Measurements from ENCODE around the gene IL26.

Gene IL26, protein sequence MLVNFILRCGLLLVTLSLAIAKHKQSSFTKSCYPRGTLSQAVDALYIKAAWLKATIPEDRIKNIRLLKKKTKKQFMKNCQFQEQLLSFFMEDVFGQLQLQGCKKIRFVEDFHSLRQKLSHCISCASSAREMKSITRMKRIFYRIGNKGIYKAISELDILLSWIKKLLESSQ

DNA sequence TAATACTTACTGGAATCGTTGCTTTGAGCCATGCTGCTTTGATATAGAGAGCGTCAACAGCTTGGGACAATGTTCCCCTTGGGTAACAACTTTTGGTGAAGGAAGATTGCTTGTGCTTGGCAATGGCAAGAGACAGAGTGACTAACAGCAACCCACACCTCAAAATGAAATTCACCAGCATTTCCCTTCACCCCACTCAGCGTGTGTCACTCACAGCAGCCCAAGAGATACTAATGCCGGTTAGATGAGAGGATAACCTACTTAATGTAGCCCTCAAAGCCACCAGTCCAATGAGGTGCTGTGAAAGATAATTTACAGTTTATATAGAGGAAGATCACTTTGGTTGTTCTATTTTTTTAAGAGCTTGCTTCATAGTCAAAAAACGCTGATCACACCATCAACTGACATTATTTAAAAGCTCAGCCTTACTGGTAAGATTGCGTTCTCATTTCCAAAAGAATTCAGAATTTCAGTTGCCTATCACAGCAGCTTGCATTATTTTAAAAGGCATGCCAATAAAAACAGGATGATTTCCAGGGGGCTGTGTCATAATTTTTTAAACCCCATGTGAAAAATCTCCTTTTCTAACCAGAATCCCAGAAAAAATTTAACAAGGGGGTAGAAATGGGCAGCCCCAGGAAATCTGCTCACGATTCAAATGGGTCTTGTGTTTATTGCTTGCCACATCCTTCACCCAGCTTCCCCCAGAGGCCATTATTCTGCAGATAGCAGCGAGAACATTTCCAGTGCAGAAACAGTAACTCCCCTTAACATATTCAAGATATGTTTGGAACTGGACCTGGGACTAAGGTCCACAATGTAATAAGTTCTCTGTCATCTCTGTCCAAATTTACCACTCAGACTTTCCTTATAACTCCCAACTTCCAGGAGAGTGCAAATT lies at the start of gene IL26:
TSS of gene IL26 (minus strand) at position 235 of the 901 bp plus-strand sequence. CDS start at position 181, 54 bp downstream.
- Mint-ChIP-seq H3K4me3 (no peak within 1 kb of the TSS), H3K27me3 (peaks cover 2% of the 10 kb centered on the region), H3K36me3 (no peaks in the 10 kb centered on the region), H3K9me3 (no peaks in the 10 kb centered on the region), H3K27ac (no peak within 1 kb of the TSS), H3K4me1 (peaks cover 4% of the 10 kb centered on the region)
- DNase-seq (ENCODE audit: low spot score in 2 of 2) (no peak), ATAC-seq (ENCODE audit: low read depth) (no peak)

DNA sequence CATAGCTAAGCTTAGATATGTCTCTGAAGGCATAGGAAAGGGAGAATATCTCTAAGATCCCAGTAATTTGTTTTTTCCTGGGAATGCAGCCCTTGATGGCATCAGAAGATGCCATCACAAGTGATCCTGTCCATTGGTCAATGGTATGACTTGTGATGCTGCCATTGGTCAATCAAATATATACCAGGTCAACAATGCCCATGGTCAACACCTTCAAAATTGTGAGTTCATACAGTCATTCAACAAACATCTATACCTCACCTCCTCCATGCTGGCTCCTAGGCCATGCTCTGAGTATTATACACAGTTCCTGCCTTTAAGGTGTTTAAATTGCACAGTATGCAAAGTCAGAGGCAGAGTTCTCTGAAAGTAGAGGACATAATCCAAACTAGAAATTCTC lies 47.1 kb upstream of the IL26 start:
- no peaks in the 10 kb centered on the region for H3K36me3 Mint-ChIP-seq
- no peak for ATAC-seq (ENCODE audit: low read depth)
- H3K9me3 Mint-ChIP-seq, result no peaks in the 10 kb centered on the region
- H3K4me3 Mint-ChIP-seq, result no peak overlapping the region
- no peak for DNase-seq (ENCODE audit: low spot score in 2 of 2)
- H3K4me1 Mint-ChIP-seq, result no peaks in the 10 kb centered on the region
- H3K27me3 Mint-ChIP-seq, result peaks cover 1% of the 10 kb centered on the region
- no peak overlapping the region for H3K27ac Mint-ChIP-seq

DNA sequence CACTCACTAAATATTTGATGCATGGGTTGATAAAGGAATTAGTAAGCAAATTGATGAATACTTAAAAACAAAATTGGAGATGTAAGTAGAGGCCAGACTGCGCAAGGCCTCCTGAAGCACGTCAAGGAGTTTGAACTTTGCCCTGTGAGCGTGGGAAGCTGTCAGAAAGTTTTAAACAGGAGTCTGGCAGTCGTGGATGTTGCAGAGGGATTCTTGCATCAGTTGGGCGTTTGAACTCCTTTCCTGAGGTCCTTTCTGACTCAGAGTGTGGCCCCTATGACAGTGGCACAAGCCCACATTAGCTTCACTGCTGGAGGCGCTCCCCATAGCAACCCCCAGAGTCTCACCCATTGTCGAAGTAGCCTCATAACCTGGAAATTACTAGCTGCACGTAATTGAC lies 45.7 kb upstream of the IL26 start:
- Mint-ChIP-seq H3K9me3 (no peaks in the 10 kb centered on the region), H3K36me3 (no peaks in the 10 kb centered on the region), H3K4me1 (no peaks in the 10 kb centered on the region), H3K27me3 (peaks cover 1% of the 10 kb centered on the region), H3K4me3 (no peak overlapping the region), H3K27ac (no peak overlapping the region)
- no peak for DNase-seq (ENCODE audit: low spot score in 2 of 2)
- ATAC-seq (ENCODE audit: low read depth), result no peak

DNA sequence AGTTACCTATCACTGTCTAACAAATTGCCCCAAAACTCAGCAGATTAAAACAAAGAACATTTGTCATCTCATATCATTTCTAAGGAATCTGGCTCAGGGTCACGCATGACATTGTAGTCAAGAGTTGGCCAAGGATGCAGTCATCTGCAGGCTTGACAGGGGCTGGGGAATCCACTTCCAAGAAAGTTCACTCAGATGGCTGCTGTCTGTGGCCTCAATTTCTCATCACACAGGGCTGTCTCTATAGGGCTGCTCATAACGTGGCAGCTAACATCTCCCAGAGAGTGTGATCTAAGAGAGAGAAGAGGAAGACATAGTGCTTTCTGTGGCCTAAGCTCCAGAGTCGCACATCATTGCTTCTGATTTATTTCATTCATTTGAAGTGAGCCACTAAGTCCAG lies 44.7 kb upstream of the IL26 start:
- H3K36me3 Mint-ChIP-seq, result no peaks in the 10 kb centered on the region
- H3K4me3 Mint-ChIP-seq, result no peak overlapping the region
- H3K27ac Mint-ChIP-seq, result no peak overlapping the region
- ATAC-seq (ENCODE audit: low read depth) (no peak), DNase-seq (ENCODE audit: low spot score in 2 of 2) (no peak)
- no peaks in the 10 kb centered on the region for H3K4me1 Mint-ChIP-seq
- H3K9me3 Mint-ChIP-seq, result no peaks in the 10 kb centered on the region
- H3K27me3 Mint-ChIP-seq, result peaks cover 3% of the 10 kb centered on the region

DNA sequence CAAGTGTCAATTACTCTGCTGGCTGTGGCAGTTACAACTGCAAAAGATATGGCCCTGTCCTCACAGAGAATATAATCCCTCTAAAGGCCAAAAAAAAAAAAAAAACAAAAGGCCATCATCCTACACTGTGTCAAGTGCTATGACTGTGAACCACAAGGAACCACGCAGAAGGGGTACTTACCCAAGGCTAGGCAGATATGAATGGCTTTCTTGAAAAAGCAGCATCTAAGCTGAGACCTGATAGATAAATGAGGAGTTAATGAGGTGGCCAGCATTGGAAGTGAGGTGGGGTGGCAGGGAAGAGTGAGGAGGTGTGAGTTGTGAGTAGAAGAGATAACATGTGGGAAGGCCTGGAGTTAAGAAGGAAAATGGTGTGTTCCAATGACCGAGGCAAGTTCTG lies 44.2 kb upstream of the IL26 start:
- H3K27ac Mint-ChIP-seq, result no peak overlapping the region
- no peak overlapping the region for H3K4me3 Mint-ChIP-seq
- H3K36me3 Mint-ChIP-seq, result no peaks in the 10 kb centered on the region
- no peaks in the 10 kb centered on the region for H3K4me1 Mint-ChIP-seq
- DNase-seq (ENCODE audit: low spot score in 2 of 2) (no peak), ATAC-seq (ENCODE audit: low read depth) (no peak)
- peaks cover 2% of the 10 kb centered on the region for H3K27me3 Mint-ChIP-seq
- H3K9me3 Mint-ChIP-seq, result no peaks in the 10 kb centered on the region

DNA sequence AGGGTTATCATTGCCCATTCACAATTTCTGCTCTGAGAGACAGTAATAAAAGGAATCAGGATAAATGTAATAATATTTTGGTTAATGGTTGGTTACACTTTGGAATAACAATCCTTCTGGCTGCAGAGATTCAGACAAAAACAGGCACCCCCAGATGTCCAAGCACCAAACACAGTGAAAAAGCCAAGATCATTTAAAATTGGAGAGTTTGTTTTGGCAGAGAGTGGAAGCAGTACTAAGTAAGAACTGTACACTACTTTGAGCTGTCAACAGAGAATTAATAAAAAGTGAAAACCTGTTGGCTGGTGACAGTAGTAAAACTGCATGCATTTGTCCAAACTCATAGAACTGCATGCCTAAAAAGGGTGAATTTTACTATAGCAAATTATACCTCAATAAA lies 43.4 kb upstream of the IL26 start:
- no peak overlapping the region for H3K27ac Mint-ChIP-seq
- H3K4me1 Mint-ChIP-seq, result no peaks in the 10 kb centered on the region
- no peak overlapping the region for H3K4me3 Mint-ChIP-seq
- peaks cover 2% of the 10 kb centered on the region for H3K27me3 Mint-ChIP-seq
- H3K36me3 Mint-ChIP-seq, result no peaks in the 10 kb centered on the region
- DNase-seq (ENCODE audit: low spot score in 2 of 2), result no peak
- no peaks in the 10 kb centered on the region for H3K9me3 Mint-ChIP-seq
- ATAC-seq (ENCODE audit: low read depth), result no peak

DNA sequence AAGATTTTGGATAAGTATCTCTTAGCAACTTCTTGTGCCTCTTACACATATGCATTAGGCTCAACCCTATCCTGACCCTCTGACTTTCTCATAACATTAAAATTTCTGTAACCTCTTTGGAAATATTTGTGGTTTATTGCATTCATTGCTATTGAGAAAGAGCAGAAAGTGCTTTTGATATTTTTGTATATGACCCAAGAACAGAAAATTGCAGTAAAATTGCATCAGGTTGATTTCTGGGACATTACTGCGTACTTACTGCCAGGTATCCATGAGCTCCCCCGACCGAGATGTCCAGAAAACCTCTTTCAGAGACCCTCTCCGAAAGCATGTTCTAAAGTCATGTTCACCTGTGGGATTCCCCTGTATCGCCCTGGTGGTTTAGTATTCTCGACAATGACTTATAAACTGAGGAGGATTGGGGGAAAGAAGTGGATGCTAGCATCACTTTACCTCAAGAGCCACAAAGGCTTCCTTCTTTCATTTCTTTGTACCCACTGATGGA lies 42.3 kb upstream of the IL26 start:
- no peaks in the 10 kb centered on the region for H3K36me3 Mint-ChIP-seq
- peaks cover 5% of the 10 kb centered on the region for H3K27me3 Mint-ChIP-seq
- no peak overlapping the region for H3K4me3 Mint-ChIP-seq
- ATAC-seq (ENCODE audit: low read depth) (no peak), DNase-seq (ENCODE audit: low spot score in 2 of 2) (no peak)
- H3K27ac Mint-ChIP-seq, result no peak overlapping the region
- no peaks in the 10 kb centered on the region for H3K4me1 Mint-ChIP-seq
- H3K9me3 Mint-ChIP-seq, result no peaks in the 10 kb centered on the region

DNA sequence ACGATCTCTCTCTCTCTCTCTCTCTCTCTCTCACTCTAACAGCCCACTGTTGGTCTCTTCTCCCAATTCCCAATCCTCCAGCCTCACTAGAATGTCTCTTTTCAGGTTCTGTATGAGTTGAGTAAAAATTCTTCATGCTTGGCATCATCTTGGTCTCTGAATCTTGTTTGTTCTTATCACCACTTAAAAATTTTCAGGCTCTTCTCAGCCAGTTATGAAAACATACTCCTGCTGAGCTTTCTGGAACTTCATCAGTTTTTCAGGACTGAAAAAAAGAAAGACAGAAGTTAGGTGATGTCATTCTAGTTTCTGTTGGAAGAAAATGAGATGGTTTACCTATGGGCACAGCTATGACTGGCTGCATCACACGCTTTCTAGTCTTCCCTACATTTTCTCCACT lies 39.2 kb upstream of the IL26 start:
- no peak for ATAC-seq (ENCODE audit: low read depth)
- Mint-ChIP-seq H3K4me3 (no peak overlapping the region), H3K4me1 (no peaks in the 10 kb centered on the region), H3K27me3 (peaks cover 5% of the 10 kb centered on the region), H3K27ac (no peak overlapping the region), H3K36me3 (no peaks in the 10 kb centered on the region), H3K9me3 (no peaks in the 10 kb centered on the region)
- DNase-seq (ENCODE audit: low spot score in 2 of 2), result no peak

DNA sequence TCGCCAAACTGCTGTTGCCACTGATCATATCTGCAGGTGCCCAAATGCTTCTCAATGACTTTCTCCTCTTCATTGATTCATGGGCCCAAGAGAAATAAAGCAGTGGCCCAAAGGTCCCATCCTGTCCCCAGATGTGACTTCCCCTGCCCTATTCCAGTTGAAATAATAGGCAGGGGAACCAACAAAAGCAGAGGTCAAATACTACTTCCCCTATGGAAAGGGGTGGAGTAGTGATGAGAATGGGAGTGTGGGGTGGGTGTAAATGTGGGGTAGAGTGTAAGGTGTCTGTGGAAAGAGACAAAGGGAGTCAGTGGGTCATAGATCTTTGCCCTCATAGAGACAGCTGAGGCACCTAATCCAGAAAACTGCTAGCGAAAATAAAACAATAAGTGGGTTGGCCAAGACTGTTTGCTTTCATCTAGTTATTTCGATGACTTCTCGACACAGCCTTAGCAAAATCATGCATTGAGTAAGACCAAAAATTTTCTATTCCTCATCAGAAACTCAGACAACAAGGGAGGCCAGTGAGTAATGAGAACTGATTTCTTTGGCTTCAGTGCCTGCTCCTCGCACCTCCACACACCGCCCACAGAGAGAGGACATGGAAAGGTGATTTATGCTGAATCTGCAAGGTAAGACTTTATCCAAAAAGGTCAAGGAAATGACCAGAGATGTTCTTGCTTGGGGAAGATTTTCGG lies 38.7 kb upstream of the IL26 start:
- no peak for DNase-seq (ENCODE audit: low spot score in 2 of 2)
- no peak for ATAC-seq (ENCODE audit: low read depth)
- no peaks in the 10 kb centered on the region for H3K9me3 Mint-ChIP-seq
- peaks cover 5% of the 10 kb centered on the region for H3K27me3 Mint-ChIP-seq
- no peaks in the 10 kb centered on the region for H3K36me3 Mint-ChIP-seq
- H3K4me1 Mint-ChIP-seq, result peaks cover 2% of the 10 kb centered on the region
- H3K27ac Mint-ChIP-seq, result no peak overlapping the region
- no peak overlapping the region for H3K4me3 Mint-ChIP-seq

DNA sequence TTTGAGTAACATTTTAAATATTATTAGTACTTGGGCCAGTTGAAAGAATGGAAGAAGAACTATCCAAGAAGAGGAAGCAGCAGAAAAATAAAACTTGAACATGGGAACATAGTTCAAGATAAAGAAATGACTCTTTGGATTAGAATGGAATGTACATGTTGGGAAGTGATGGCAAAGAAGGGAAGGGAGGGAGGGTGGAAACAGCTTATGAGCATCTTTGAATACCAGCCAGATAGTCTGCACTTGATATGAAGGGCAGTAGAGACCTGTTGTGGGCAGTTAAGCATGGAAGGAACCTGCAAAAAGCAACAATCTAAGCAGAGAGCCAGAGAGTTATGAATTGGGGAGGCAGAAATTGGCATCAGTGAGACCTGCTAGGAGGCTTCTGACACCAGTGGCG lies 37.8 kb upstream of the IL26 start:
- ATAC-seq (ENCODE audit: low read depth) (no peak), DNase-seq (ENCODE audit: low spot score in 2 of 2) (no peak)
- H3K27ac Mint-ChIP-seq, result no peak overlapping the region
- no peaks in the 10 kb centered on the region for H3K36me3 Mint-ChIP-seq
- H3K4me1 Mint-ChIP-seq, result peaks cover 2% of the 10 kb centered on the region
- H3K9me3 Mint-ChIP-seq, result no peaks in the 10 kb centered on the region
- no peak overlapping the region for H3K4me3 Mint-ChIP-seq
- H3K27me3 Mint-ChIP-seq, result peaks cover 5% of the 10 kb centered on the region

DNA sequence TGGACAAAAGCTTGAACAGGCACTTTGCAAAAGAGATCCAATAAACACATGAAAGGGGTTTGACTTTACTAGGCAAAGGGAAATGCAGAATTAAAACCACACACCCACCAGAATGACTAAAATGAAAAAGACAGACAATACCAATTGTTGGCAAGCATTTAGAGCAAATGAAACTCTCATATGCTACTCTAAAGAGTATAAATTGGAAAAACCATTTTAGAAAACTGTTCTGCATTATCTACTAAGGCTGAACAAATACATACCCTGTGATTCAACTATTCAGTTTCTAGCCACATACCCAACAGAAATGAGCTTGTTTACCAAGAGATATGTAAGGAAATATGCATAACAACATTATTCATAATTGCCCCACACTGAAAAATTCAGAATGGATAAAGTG lies 36.3 kb upstream of the IL26 start:
- Mint-ChIP-seq H3K27me3 (peaks cover 7% of the 10 kb centered on the region), H3K9me3 (no peaks in the 10 kb centered on the region), H3K4me3 (no peak overlapping the region), H3K4me1 (peaks cover 2% of the 10 kb centered on the region), H3K36me3 (no peaks in the 10 kb centered on the region), H3K27ac (no peak overlapping the region)
- DNase-seq (ENCODE audit: low spot score in 2 of 2) (no peak), ATAC-seq (ENCODE audit: low read depth) (no peak)

DNA sequence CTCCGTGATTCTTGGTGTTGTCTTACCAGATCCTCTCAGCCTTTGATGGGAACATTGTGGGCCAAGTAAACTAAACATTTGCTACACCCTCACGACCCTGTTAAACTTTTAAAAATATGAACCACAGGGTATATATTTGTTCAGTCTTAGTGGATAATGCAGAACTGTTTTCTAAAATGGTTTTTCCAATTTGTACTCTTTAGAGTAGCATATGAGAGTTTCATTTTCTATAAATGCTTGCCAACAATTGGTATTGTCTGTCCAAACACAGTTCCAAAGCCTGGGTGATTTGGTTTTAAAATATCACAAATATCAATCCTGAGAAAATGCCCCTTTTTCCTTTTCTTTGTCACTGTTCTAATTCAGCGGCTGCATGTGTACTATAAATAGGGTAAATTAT lies 34.5 kb upstream of the IL26 start:
- H3K9me3 Mint-ChIP-seq, result no peaks in the 10 kb centered on the region

DNA sequence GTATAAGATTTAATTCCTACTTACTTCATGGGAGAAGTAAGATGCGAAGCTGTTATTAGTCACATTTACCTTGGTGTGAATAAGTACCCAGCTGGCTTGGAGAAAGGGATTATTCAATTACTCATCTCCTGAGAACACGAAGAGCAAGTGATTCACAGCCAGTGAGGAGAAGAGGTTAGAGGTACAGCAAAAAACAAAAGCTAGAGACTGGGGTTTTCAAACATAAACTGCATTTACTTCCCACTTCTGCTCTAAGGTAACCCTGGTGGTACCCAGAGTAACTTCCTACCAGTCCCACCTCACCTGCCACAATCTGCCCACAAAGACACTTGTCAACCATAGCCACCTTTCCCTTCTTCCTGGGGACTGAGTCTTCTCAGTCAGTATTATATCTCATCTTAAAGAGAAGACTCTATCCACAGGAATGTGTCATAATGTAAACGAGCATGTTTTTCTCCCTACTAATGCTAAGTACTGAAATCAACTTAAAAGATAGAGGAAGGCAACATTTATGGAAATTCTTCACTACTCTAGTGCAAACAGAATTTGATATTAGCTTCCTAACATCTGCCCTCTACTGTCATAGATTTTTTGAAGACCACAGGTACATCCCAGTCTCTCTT lies 33.8 kb upstream of the IL26 start:
- H3K4me1 Mint-ChIP-seq, result peaks cover 2% of the 10 kb centered on the region
- H3K27ac Mint-ChIP-seq, result no peak overlapping the region
- no peaks in the 10 kb centered on the region for H3K9me3 Mint-ChIP-seq
- DNase-seq (ENCODE audit: low spot score in 2 of 2) (no peak), ATAC-seq (ENCODE audit: low read depth) (no peak)
- no peaks in the 10 kb centered on the region for H3K36me3 Mint-ChIP-seq
- H3K4me3 Mint-ChIP-seq, result no peak overlapping the region
- H3K27me3 Mint-ChIP-seq, result peaks cover 8% of the 10 kb centered on the region

More for the DNA sequence above, 34.5 kb upstream of the IL26 start:
- Mint-ChIP-seq H3K27me3 (peaks cover 6% of the 10 kb centered on the region), H3K27ac (no peak overlapping the region), H3K4me1 (peaks cover 2% of the 10 kb centered on the region), H3K36me3 (no peaks in the 10 kb centered on the region), H3K4me3 (no peak overlapping the region)
- ATAC-seq (ENCODE audit: low read depth) (no peak), DNase-seq (ENCODE audit: low spot score in 2 of 2) (no peak)

DNA sequence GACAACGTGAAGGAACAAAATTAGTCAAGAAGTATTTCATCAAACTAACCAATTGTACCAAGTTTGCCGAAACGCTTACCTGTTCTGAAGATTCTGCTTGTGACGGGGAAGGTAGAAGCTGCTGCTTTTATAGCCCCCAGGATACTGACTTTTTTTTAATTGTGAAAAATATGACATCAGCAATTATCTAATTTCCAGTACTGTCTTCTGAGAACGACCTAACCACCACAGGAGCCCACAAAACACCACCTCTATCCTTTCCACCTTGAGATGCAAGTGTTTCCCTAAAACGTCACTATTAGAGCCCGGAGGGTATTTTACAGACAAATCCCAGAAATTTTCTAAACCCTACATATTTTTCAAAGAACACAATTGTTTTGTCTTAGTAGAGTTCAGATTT lies 27.9 kb upstream of the IL26 start, which contains the start of gene IL22:
TSS of gene IL22 (minus strand) at position 101 of the 400 bp plus-strand sequence. CDS start 156 bp downstream, outside the sequence.
- no peak for DNase-seq (ENCODE audit: low spot score in 2 of 2)
- Mint-ChIP-seq H3K27me3 (peaks cover 15% of the 10 kb centered on the region), H3K9me3 (no peaks in the 10 kb centered on the region), H3K36me3 (peaks cover 3% of the 10 kb centered on the region), H3K4me1 (no peaks in the 10 kb centered on the region), H3K27ac (no peak within 1 kb of the TSS), H3K4me3 (no peak within 1 kb of the TSS)
- no peak for ATAC-seq (ENCODE audit: low read depth)
